Left ventricle myocardium inferior (tissue), 1 donor: ENCODE data around the gene TSPAN8. TPM values are rescaled to one million over a fixed set of nuclear protein-coding genes. Genes with fewer than 3 reads are reported as not detected.

Source experiments
- DNase-seq: peaks from one replicate; pipeline ENCODE4 v3.0.0-alpha.2; 2020
- H3K27ac ChIP-seq: fragments of 200-600 bp; replicated peaks from 2 replicates; pipeline ENCODE4 v1.8.0; 2021
- H3K27me3 ChIP-seq: fragments of 200-600 bp; 2 replicates; pipeline ENCODE4 v1.8.0; 2021; ENCODE audit warnings: low read depth
- H3K36me3 ChIP-seq: fragments of 200-600 bp; 2 replicates; pipeline ENCODE4 v1.8.0; 2021
- H3K4me1 ChIP-seq: fragments of 200-600 bp; 2 replicates; pipeline ENCODE4 v1.8.0; 2021
- H3K4me3 ChIP-seq: fragments of 200-600 bp; 2 replicates; pipeline ENCODE4 v1.8.0; 2021; ENCODE audit warnings: mild to moderate bottlenecking, moderate library complexity
- H3K9me3 ChIP-seq: fragments of 200-600 bp; replicated peaks from 2 replicates; pipeline ENCODE4 v1.8.0; 2021
- intact Hi-C: fragments of 100-400 bp; cut with micrococcal nuclease; formaldehyde crosslinking; loops from one replicate; pipeline ENCODE4 v1.11.0; 2022
- total RNA-seq: library from RNA; stranded (reverse); fragmentation: NEBNext Ultra II Directional; extraction: Animal tissue kit (Norgen Biotek cat#: 25700); gene quantifications from one replicate; pipeline ENCODE4 v1.2.1, GENCODE V29; 2021
- TF ChIP-seq, protein P1 (sequence below): fragments of 200-600 bp; IDR thresholded peaks from 2 replicates; pipeline ENCODE4 v1.8.0; 2021; ENCODE audit warnings: antibody characterized with exemption, mild to moderate bottlenecking, borderline replicate concordance
- donor health status: DM: no; HTN: yes; CAD: no; lungs with severe emphysema.

TSPAN8 gene
- total RNA-seq, 1 donor from 2014 or later = 0.41 TPM

DNA sequence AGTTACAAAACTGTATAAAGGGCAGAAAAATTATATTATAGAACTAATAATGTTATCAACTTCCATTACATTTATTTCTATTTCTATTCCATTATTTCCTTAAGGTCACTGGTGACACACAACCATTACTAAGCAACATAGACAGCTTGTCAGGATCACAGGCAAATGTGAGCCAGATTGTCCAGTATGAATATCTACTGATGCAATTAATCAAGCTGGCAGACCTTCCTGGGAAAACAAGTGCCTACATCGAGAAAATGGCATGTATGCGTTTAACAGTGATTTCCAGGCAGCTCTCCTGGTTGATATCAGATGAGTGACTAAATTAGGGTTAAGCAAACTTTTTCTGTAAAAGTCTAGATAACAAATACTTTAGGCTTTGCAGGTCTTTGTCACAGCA, 36.9 kb upstream of the TSPAN8 start:
- H3K4me3 ChIP-seq = no peak overlapping the region
- intact Hi-C loops = no loop called here
- no peaks in the 10 kb centered on the region for H3K4me1 ChIP-seq
- DNase-seq = no peak
- no peaks in the 10 kb centered on the region for H3K27me3 ChIP-seq
- H3K36me3 ChIP-seq = no peaks in the 10 kb centered on the region
- TF ChIP-seq, protein P1, sequence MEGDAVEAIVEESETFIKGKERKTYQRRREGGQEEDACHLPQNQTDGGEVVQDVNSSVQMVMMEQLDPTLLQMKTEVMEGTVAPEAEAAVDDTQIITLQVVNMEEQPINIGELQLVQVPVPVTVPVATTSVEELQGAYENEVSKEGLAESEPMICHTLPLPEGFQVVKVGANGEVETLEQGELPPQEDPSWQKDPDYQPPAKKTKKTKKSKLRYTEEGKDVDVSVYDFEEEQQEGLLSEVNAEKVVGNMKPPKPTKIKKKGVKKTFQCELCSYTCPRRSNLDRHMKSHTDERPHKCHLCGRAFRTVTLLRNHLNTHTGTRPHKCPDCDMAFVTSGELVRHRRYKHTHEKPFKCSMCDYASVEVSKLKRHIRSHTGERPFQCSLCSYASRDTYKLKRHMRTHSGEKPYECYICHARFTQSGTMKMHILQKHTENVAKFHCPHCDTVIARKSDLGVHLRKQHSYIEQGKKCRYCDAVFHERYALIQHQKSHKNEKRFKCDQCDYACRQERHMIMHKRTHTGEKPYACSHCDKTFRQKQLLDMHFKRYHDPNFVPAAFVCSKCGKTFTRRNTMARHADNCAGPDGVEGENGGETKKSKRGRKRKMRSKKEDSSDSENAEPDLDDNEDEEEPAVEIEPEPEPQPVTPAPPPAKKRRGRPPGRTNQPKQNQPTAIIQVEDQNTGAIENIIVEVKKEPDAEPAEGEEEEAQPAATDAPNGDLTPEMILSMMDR = no peak
- H3K27ac ChIP-seq = no peak overlapping the region
- no peaks in the 10 kb centered on the region for H3K9me3 ChIP-seq

DNA sequence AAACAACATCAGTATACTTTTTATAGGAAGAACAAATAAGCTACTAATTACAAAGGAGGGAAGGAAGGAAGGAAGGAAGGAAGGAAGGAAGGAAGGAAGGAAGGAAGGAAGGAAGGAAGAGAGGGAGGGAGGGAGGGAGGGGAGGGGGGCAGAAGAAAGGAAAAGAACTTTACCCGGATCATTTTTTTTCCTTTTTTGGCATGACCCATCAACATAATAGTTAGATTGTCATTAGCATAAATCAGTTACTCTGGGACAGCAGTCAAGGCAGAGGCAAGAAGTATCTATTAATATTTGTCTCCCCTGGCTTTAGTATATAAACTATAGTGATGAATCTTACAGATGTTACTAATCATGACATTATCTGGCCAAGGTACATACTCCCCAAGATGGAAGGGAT, 35.2 kb upstream of the TSPAN8 start:
- TF ChIP-seq, protein P1 = no peak
- intact Hi-C loops = no loop called here
- Histone ChIP-seq H3K4me3 (no peak overlapping the region), H3K36me3 (no peaks in the 10 kb centered on the region), H3K27ac (no peak overlapping the region), H3K27me3 (no peaks in the 10 kb centered on the region), H3K4me1 (no peaks in the 10 kb centered on the region), H3K9me3 (peaks cover 13% of the 10 kb centered on the region)
- DNase-seq = no peak

DNA sequence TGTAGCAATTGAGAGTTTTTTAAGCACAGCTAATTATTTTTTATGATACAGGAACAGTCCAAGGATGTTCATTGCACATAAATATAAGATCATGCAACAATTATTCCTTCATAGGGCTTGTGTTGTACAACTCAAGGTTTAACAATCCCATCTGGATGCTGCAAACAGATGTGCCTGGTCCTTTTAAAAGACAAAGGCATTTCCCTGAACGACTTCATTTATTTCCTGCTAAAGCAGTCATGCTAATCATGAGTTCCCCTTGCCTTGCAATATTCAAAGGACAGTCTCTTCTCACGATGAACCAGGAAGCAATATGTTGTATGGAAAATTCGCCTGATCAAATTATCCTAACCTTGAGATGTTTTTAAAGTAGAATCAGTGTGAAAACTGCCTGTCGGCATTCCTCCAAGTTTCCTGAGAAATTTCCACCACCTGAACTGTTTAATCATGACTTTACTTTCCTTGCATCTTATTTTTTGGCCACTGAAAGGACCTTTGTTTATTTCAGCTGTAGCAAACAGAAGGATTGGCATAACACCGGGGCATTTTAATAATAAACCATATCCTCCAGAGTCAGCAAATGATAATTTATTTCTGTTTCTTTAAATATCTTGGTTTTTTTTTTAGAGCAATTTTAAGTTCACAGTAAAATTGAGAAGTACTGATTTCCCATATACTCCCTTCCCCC, 33.9 kb upstream of the TSPAN8 start:
- peaks cover 19% of the 10 kb centered on the region for H3K9me3 ChIP-seq
- intact Hi-C loops = no loop called here
- no peak for DNase-seq

DNA sequence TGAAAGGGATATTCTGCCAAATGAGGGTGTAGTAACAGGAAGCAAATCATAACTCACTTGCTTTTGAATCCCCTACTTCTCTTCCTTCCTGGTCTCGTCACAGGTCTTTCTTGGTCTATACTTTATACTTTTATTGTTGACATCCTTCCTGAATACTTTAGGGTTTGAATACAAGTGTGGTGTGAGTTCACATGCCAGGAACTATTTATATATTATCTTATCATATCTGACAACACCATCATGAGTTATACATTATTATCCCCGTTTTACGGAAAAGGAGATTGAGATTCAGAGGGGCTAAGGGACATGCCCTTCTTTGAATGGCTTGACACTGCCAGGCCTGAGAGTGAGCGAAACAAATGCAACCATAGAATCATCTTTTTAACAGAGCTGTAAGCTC, 33.0 kb upstream of the TSPAN8 start:
- H3K4me3 ChIP-seq = no peak overlapping the region
- H3K9me3 ChIP-seq = peaks cover 19% of the 10 kb centered on the region
- TF ChIP-seq, protein P1 = no peak
- no peak for DNase-seq
- intact Hi-C loops = no loop called here
- H3K27ac ChIP-seq = no peak overlapping the region
- H3K27me3 ChIP-seq = no peaks in the 10 kb centered on the region
- H3K4me1 ChIP-seq = no peaks in the 10 kb centered on the region
- H3K36me3 ChIP-seq = no peaks in the 10 kb centered on the region

More for the DNA sequence above, 33.9 kb upstream of the TSPAN8 start:
- TF ChIP-seq, protein P1 = no peak
- H3K27me3 ChIP-seq = no peaks in the 10 kb centered on the region
- no peak overlapping the region for H3K4me3 ChIP-seq
- H3K4me1 ChIP-seq = no peaks in the 10 kb centered on the region
- no peak overlapping the region for H3K27ac ChIP-seq
- no peaks in the 10 kb centered on the region for H3K36me3 ChIP-seq

DNA sequence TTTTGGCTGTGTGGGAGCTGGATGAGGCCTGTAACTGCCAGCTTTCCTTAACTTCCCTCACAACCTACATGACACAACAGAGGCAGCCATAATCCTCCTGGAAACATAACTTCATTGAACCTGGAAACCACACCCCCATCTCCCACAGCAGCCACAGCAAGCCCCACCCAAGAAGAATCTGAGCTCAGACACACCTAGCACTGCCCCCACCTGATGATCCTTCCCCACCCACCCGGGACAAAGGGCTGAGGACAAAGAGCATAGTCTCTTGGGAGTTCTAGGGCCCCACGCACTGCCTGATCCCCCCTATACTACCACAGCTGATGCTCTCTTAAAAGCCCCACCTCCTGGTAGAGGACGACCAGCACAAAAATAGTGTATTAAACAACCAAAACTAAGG, 29.6 kb upstream of the TSPAN8 start:
- Histone ChIP-seq H3K4me3 (no peak overlapping the region), H3K27me3 (no peaks in the 10 kb centered on the region), H3K4me1 (no peaks in the 10 kb centered on the region), H3K36me3 (no peaks in the 10 kb centered on the region), H3K9me3 (peaks cover 19% of the 10 kb centered on the region), H3K27ac (no peak overlapping the region)
- TF ChIP-seq, protein P1 = no peak
- intact Hi-C loops = no loop called here
- DNase-seq = no peak
